AG09309 (cell line): ENCODE results near the gene TSSC4.

Experiments
- DNase-seq: peaks from one replicate; pipeline ENCODE4 v3.0.0-alpha.2; 2010; ENCODE audit warnings: low read depth
- H3K4me3 ChIP-seq: 2 replicates; pipeline ENCODE4 v1.5.1; 2011; ENCODE audit warnings: mild to moderate bottlenecking, low read depth, low read length, moderate library complexity; ENCODE audit not compliant: control insufficient read depth
- TF ChIP-seq, protein P1 (sequence below): IDR thresholded peaks from 2 replicates; pipeline ENCODE4 v1.5.1; 2011; ENCODE audit warnings: mild to moderate bottlenecking, low read depth, low read length, inconsistent platforms; ENCODE audit not compliant: insufficient read depth, control insufficient read depth; ENCODE audit errors: missing control alignments

TSSC4 gene

DNA sequence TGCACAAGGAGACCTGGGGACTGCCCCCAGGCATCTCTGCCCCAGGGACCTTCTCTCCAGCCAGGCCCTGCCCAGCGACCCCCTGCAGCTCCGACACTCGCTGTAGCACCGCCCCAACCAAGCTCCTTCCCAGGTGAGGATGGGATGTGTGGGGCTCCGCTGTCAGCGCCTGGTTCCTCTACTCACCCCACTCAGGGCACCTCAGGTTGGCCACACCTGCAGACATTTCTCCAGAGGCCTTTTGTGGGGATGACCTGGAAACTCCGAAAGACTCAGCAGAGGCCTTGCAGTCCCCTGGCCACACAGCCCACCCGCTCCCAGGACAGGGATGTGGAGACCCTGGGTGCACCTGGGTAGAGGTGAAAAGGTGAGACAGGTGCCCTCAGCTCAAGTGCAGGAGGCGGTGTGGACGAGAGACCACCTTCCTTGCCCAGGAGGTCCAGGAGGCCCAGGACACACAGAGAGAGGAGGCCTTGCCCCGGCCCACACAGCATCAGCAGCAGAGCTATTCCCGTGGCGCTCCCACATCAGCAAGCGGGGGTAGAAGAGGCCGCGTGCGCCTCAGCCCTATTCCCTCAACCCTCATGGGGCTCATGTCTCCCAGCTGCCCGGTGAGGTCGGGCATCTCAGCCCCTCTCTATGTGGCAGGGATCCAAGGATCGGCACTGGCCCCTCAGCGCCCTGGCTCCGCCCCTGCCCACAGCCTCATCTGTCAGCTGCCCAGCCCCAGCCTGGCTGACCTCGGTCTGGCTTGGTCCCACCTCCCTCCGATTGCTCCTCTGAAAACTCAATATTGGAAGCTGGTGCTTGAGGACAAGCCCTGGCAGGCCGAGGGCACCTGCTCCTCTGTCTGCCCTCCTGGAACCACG is 22.8 kb downstream of the TSSC4 start:
- H3K4me3 ChIP-seq: no peak overlapping the region
- no peak for DNase-seq
- TF ChIP-seq, protein P1, sequence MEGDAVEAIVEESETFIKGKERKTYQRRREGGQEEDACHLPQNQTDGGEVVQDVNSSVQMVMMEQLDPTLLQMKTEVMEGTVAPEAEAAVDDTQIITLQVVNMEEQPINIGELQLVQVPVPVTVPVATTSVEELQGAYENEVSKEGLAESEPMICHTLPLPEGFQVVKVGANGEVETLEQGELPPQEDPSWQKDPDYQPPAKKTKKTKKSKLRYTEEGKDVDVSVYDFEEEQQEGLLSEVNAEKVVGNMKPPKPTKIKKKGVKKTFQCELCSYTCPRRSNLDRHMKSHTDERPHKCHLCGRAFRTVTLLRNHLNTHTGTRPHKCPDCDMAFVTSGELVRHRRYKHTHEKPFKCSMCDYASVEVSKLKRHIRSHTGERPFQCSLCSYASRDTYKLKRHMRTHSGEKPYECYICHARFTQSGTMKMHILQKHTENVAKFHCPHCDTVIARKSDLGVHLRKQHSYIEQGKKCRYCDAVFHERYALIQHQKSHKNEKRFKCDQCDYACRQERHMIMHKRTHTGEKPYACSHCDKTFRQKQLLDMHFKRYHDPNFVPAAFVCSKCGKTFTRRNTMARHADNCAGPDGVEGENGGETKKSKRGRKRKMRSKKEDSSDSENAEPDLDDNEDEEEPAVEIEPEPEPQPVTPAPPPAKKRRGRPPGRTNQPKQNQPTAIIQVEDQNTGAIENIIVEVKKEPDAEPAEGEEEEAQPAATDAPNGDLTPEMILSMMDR: no peak

DNA sequence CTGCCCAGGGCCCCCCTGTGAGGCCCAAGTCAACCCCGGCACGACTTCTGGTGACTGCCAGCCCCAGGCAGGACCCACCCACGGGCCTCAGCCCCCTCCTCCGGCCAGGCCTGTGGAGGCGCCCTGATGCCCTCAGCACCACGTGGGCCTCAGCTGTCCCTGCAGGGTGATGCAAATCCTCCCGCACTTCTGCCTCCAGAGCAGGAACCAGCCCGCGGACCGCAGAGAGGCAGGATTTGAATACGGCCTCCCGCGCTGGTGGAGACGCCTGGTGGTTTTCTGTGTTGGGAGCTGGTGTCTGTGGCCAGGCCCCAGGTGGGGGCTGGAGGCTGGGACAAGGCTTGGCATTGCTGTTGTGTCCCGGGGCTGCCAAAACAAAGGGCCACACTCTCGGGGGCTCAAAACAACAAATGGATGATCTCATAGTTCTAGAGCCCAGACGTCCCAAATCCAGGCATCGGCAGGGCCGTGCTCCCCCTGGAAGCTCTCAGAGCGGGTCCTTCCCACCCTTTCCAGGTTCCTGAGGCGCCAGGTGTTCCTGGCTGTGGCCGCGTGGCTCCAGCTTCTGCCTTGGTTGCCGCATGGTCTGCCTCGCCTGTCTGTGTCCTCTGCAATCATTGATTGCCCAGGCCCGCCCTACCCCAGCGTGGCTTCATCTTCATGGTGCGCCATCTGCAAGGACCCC is 24.4 kb downstream of the TSSC4 start:
- TF ChIP-seq, protein P1: no peak
- H3K4me3 ChIP-seq: no peak overlapping the region
- DNase-seq: no peak

DNA sequence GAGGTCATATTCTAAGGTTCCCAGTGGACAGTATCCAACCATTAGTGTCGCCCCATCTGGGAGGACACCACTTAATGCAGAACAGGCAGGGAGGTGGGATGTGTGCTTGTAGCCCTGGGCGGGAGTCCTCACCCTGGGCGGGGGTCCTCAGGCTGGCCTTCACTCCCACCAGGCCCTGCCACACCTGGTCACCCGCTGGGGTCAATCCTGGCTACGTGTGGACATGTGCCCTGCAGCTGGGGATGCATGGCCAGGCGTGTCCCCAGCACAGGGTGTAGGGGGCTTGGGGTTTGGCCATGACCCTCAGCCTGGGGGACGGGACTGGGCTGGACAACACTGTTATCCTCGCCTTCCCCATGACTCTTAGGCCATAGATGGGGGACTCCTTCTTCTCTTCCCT is 25.0 kb downstream of the TSSC4 start:
- no peak overlapping the region for H3K4me3 ChIP-seq
- DNase-seq: no peak
- TF ChIP-seq, protein P1: no peak

DNA sequence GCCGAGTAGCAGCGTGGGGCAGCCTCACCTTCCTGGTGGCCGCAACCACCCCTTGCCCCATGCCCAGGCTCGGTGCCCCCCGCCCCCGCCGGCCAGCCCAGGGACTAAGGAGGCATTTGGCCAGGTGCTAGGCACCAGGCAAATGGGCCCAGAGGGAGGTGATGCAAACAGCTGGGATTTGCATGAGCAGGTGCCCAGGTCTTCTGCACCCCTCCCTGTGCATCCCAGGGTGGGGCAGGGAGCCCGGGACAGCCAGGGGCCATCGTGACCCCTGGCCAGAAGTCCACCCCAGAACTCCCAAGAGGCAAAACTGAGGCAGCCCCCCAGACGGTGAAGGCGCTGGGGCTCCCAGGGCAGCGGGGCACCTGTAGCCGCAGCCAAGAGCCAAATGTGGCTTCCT is 25.7 kb downstream of the TSSC4 start:
- no peak for DNase-seq
- H3K4me3 ChIP-seq: no peak overlapping the region
- TF ChIP-seq, protein P1: no peak

DNA sequence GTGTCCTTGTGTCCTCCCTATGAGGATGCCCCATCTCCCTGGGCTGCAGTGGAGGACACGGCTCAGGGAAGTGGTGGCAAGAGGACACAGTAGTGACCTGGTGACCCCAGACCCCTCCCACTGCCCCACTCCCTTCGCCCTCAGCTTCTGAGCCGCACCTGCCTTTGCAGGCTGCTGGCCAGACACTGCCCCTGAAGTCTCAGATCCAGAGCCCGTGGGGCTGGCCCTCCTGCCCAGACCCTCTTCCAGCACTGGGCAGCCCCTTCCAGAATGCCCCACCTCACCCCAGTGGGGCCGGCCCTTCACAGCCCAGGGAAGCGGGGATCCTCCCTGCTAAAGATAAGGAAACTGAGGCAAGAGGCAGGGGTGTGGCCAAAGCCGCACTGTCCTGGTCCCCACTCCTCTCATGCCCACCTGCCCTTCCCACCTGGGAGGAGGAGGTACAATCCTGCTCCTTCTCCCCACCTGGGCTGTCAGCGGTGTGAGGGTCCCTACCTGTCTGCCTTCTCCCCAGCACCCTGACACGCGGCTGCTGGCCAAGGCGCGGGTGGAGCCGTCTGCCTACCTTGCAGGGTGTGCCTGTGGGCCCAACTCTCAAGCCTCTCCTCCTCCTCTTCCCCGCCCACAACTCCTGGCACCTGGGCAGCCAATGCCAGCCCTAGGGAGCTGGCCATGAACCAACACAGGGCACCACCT is 26.4 kb downstream of the TSSC4 start:
- TF ChIP-seq, protein P1: no peak
- no peak for DNase-seq
- H3K4me3 ChIP-seq: no peak overlapping the region

DNA sequence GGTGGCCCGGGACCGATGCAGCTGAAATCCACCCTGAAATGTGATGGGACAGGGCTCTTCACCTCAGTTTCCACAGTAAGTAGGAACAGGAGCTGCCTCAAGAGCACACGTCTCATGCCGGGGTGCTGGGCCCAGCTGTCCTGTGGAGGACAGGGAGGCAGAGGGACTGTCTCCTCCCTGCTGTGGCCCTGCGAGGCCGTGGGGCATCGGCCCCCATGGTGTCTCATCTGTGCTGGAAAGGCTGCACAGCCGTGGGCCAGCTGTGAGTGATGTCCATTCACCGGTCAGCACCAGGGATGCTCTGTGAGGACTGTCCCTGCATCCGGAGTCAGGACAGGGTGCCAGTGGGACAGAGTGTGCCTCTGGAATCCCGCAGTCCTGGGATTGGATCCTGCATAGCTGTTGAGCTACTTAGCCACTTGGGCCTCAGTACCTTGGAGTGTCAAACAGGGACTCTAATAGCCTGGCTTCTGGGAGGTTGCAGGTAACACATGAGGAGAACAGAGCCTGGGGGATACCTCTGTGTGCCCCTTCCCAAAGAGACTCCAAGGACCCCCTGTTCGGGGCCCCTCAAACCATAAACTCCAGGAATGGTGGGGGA is 27.3 kb downstream of the TSSC4 start:
- TF ChIP-seq, protein P1: no peak
- DNase-seq: no peak
- H3K4me3 ChIP-seq: no peak overlapping the region
